ENCODE measurements around the gene PTPN9. TPM values are rescaled to one million over a fixed set of nuclear protein-coding genes. Genes with fewer than 3 reads are reported as not detected.

Gene PTPN9
- total RNA-seq, 2 donors from 2014 or later, result 19.6 to 20.9 TPM

- Histone ChIP-seq H3K27me3 (replicated peaks; ENCODE audit: insufficient read depth) (no peaks in the 10 kb centered on the region), H3K36me3 (peaks cover 20% of the 10 kb centered on the region), H3K4me3 (no peak overlapping the region)
Observed at GRCh38 chr15:75598361-75598760, 19.2 kb upstream of the PTPN9 start.

DNA sequence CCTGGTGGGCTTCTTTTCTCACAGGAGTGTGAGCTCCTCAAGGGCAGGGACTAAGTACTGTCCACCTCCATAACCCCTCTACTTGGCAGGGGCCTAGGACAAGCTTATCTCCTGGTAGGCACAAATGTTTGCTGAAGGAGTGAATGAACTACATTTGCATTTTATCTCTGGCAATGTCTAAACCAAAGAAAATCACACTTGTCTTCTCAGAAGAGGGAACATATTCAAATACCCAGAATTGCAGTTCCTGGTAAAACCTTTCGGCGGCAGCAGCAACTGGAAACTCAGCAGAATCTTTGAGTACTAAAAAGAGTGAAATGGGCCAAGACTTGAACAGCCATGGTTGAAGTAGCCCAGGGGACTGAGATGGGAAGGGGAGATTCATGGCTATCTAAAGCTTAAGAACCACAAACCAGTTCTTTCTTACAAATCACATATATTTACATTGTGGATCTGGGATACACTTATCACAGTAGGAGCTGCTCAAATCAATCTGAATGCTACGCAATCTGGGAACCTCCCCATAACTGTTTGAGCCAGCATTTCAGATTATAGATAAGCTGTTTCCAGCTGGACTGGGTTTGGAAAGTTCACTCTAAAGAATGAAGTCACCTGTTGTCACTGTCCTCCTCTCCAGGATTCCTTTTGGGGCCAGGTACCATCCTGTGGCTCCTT lies 18.7 kb upstream of the PTPN9 start:
- no peaks in the 10 kb centered on the region for H3K4me1 ChIP-seq (ENCODE audit: control insufficient read depth in 1 of 2, low read depth in 2 of 2)
- H3K27ac ChIP-seq, result no peak overlapping the region
- TF ChIP-seq CTCF (IDR thresholded peaks at IDR 0.05), result no peak
- no peak for DNase-seq (ENCODE audit: low spot score)
- H3K27me3 ChIP-seq (replicated peaks; ENCODE audit: insufficient read depth), result no peaks in the 10 kb centered on the region
- ATAC-seq (ENCODE audit: insufficient number of reproducible peaks, low FRiP score, low read depth), result no peak
- no peak overlapping the region for H3K4me3 ChIP-seq
- H3K9me3 ChIP-seq, result no peaks in the 10 kb centered on the region
- H3K36me3 ChIP-seq, result peaks cover 20% of the 10 kb centered on the region

More at GRCh38 chr15:75598361-75598760, 19.2 kb upstream of the PTPN9 start:
- Histone ChIP-seq H3K9me3 (no peaks in the 10 kb centered on the region), H3K27ac (no peak overlapping the region), H3K4me1 (ENCODE audit: control insufficient read depth in 1 of 2, low read depth in 2 of 2) (no peaks in the 10 kb centered on the region)
- DNase-seq (ENCODE audit: low spot score) (no peak), ATAC-seq (ENCODE audit: insufficient number of reproducible peaks, low FRiP score, low read depth) (no peak)
- TF ChIP-seq CTCF (IDR thresholded peaks at IDR 0.05), result no peak

DNA sequence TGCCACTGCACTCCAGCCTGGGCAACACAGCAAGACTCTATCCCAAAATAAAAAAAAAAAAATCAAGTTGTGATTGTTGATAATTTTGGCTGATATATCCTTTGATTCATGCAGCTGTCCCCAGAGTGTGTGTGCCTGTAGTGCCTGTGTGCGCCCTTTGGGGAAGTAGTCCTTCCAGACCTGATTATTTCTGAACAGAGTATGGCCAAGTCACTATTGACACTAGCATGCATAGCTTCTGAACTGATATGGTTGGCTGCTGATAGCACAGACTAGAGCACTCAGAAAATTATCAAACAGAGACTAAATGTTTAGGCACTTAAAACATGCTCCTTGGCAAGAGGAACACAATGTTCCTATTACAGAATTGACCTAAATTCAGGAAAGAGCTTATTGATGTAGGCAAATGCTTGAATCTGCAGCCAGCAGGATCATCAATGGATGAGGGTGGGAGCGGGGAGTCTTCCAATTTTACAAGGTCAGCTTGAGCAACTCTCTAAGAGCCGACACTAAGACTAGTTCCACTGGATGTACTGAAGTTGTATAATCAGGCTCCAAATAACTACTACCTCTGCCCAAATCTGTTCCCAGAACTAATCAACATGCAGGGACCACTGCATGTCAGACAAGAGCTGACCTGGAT lies 17.7 kb upstream of the PTPN9 start:
- Histone ChIP-seq H3K4me1 (ENCODE audit: control insufficient read depth in 1 of 2, low read depth in 2 of 2) (no peaks in the 10 kb centered on the region), H3K4me3 (no peak overlapping the region), H3K36me3 (peaks cover 18% of the 10 kb centered on the region), H3K27ac (no peak overlapping the region), H3K27me3 (replicated peaks; ENCODE audit: insufficient read depth) (no peaks in the 10 kb centered on the region), H3K9me3 (no peaks in the 10 kb centered on the region)
- no peak for DNase-seq (ENCODE audit: low spot score)
- ATAC-seq (ENCODE audit: insufficient number of reproducible peaks, low FRiP score, low read depth), result no peak
- TF ChIP-seq CTCF (IDR thresholded peaks at IDR 0.05), result no peak

- no peak for DNase-seq (ENCODE audit: low spot score)
- Histone ChIP-seq H3K9me3 (no peaks in the 10 kb centered on the region), H3K27ac (no peak overlapping the region), H3K4me1 (ENCODE audit: control insufficient read depth in 1 of 2, low read depth in 2 of 2) (no peaks in the 10 kb centered on the region), H3K36me3 (peaks cover 16% of the 10 kb centered on the region), H3K27me3 (replicated peaks; ENCODE audit: insufficient read depth) (no peaks in the 10 kb centered on the region), H3K4me3 (no peak overlapping the region)
- TF ChIP-seq CTCF (IDR thresholded peaks at IDR 0.05), result no peak
- no peak for ATAC-seq (ENCODE audit: insufficient number of reproducible peaks, low FRiP score, low read depth)
Observed at GRCh38 chr15:75594276-75594675, 15.2 kb upstream of the PTPN9 start.

GRCh38 chr15:75591655-75592364 lies 12.7 kb upstream of the PTPN9 start:
- ATAC-seq (ENCODE audit: insufficient number of reproducible peaks, low FRiP score, low read depth) (no peak), DNase-seq (ENCODE audit: low spot score) (no peak)
- H3K9me3 ChIP-seq, result no peaks in the 10 kb centered on the region
- H3K36me3 ChIP-seq, result peaks cover 6% of the 10 kb centered on the region
- TF ChIP-seq CTCF (IDR thresholded peaks at IDR 0.05), result no peak
- no peak overlapping the region for H3K4me3 ChIP-seq
- no peaks in the 10 kb centered on the region for H3K4me1 ChIP-seq (ENCODE audit: control insufficient read depth in 1 of 2, low read depth in 2 of 2)
- no peaks in the 10 kb centered on the region for H3K27me3 ChIP-seq (replicated peaks; ENCODE audit: insufficient read depth)
- no peak overlapping the region for H3K27ac ChIP-seq

All from thoracic aorta (tissue), 2 donors.